Pancreas (tissue), 10 donors: ENCODE measurements around the gene ZNF175. TPM values are rescaled to one million over a fixed set of nuclear protein-coding genes. Genes with fewer than 3 reads are reported as not detected.

Experiments used
- ATAC-seq, 4 donors: fragments of 200-7000 bp; cut with Tn5 transposase; one replicate each; pipeline versions ENCODE4 v1.8.0 to v1.9.1; 2020; ENCODE audit warnings: mild to moderate bottlenecking in 4 of 4, moderate library complexity in 4 of 4
- DNase-seq, 6 donors: peaks; one replicate each; pipeline ENCODE4 v3.0.0-alpha.2; 2020
- FAIRE-seq: peaks from 2 replicates; lab custom pipeline; 2012; peaks lifted over from hg19 to GRCh38; lab: Jason Lieb, UNC
- H3K27ac ChIP-seq, 4 donors: fragments of 200-600 bp; sonication (generic); 1 replicate in 3 of 4; 2 replicates in 1 of 4; pipeline versions ENCODE4 v1.5.0 to v1.8.0; 2020
- H3K27me3 ChIP-seq, 4 donors: fragments of 200-600 bp; one replicate each; pipeline ENCODE4 v1.8.0; 2021
- H3K36me3 ChIP-seq, 3 donors: fragments of 200-600 bp; sonication (generic) in 1 of 3; one replicate each; pipeline versions ENCODE4 v1.5.0 to v1.8.0; 2020 to 2021
- H3K4me1 ChIP-seq, 3 donors: fragments of 200-600 bp; one replicate each; pipeline ENCODE4 v1.8.0; 2021
- H3K4me3 ChIP-seq, 4 donors: fragments of 200-600 bp; sonication (generic) in 2 of 4; one replicate each; pipeline versions ENCODE4 v1.5.0 to v1.8.0; 2020 to 2021
- H3K9me3 ChIP-seq, 4 donors: fragments of 200-600 bp; one replicate each; pipeline ENCODE4 v1.8.0; 2021
- CTCF ChIP-seq, 4 donors: fragments of 200-600 bp; sonication (generic) in 3 of 4; IDR thresholded peaks; one replicate each; pipeline versions ENCODE4 v1.5.0 to v1.8.0; 2021; ENCODE audit warnings: antibody characterized with exemption in 4 of 4
- WGBS, 2 donors: extraction: QIAGEN DNeasy Blood & Tissue Kit; methylation state at CpG; one replicate each; pipeline ENCODE4 v1.1.7; 2013; 5-methylcytosine and 5-hydroxymethylcytosine counted together
- intact Hi-C, 3 donors: fragments of 100-400 bp; cut with DNase I; formaldehyde crosslinking; loops; one replicate each; pipeline versions ENCODE4 v1.11.1 to v1.14.2; 2022
- polyA plus RNA-seq, 2 donors: library from polyadenylated mRNA; stranded (reverse); fragments of 200-250 nt; gene quantifications; one replicate each; pipeline ENCODE4 v1.2.3, GENCODE V29; 2013
- total RNA-seq, 6 donors: library from RNA; stranded (reverse); fragmentation: NEBNext Ultra II Directional in 4 of 6; extraction: Animal tissue kit (Norgen Biotek cat#: 25700) in 4 of 6; gene quantifications; one replicate each; pipeline versions ENCODE4 v1.2.1 to v1.2.4, GENCODE V29; 2021 to 2023
- donor health status: healthy with polysubstance abuse.
- donor health status: DM: no; HTN: no; CAD: no; lungs with moderate emphysema.
- donor health status: DM: no; HTN: no; CAD: no.
- donor health status: control.
- donor health status: control.
- donor health status: Bipolar disorder and iron deficiency.
- donor health status: DM: yes; HTN: yes; CAD: no.
- donor health status: DM: no; HTN: no; CAD: no.
- donor health status: DM: no; HTN: no; CAD: no.
- donor health status: DM: yes; HTN: yes; CAD: no.

ZNF175 gene
- total and polyA plus RNA-seq, 8 donors: 2.0 to 8.0 (median 4.3) TPM

- Histone ChIP-seq H3K9me3 (no peaks in the 10 kb centered on the region), H3K27ac (no peak overlapping the region), H3K36me3 (no peaks in the 10 kb centered on the region), H3K4me3 (no peak overlapping the region), H3K27me3 (peaks cover 0 to 7% (median under 1%) of the 10 kb centered on the region in 4 donors), H3K4me1 (no peaks in the 10 kb centered on the region)
- DNase-seq (no peak), ATAC-seq (no peak), FAIRE-seq (no peak)
- intact Hi-C loops: no loop called here
- TF ChIP-seq CTCF (IDR thresholded peaks at IDR 0.05): no peak
- WGBS, 2 donors: 17 to 19% methylated on average over 1 of the region's 1 CpG
These were observed 18.5 kb upstream of the ZNF175 start for GRCh38 chr19:51552608-51552995.

GRCh38 chr19:51552996-51553725, 17.9 kb upstream of the ZNF175 start:
- no peak overlapping the region for H3K4me3 ChIP-seq
- peaks cover 0 to 7% (median 3%) of the 10 kb centered on the region in 4 donors for H3K27me3 ChIP-seq
- no peaks in the 10 kb centered on the region for H3K9me3 ChIP-seq
- H3K36me3 ChIP-seq: no peaks in the 10 kb centered on the region
- FAIRE-seq (no peak), DNase-seq (peak; percentile 34 to 81 (median 60)), ATAC-seq (peak in 3 of 4 donors; percentile 50 to 93 (median 74))
- H3K4me1 ChIP-seq: no peaks in the 10 kb centered on the region
- no peak for TF ChIP-seq CTCF (IDR thresholded peaks at IDR 0.05)
- 6 to 8% methylated on average over 20 of the region's 20 CpGs for WGBS, 2 donors
- no peak overlapping the region for H3K27ac ChIP-seq
- intact Hi-C loops: no loop called here

- no peaks in the 10 kb centered on the region for H3K9me3 ChIP-seq
- H3K27me3 ChIP-seq: peaks cover 0 to 13% (median 3%) of the 10 kb centered on the region in 4 donors
- ATAC-seq (no peak), FAIRE-seq (no peak), DNase-seq (no peak)
- TF ChIP-seq CTCF (IDR thresholded peaks at IDR 0.05): no peak
- H3K36me3 ChIP-seq: no peaks in the 10 kb centered on the region
- H3K4me1 ChIP-seq: no peaks in the 10 kb centered on the region
- 29 to 52% methylated on average over 1 of the region's 1 CpG for WGBS, 2 donors
- H3K4me3 ChIP-seq: no peak overlapping the region
- intact Hi-C loops: no loop called here
- no peak overlapping the region for H3K27ac ChIP-seq
These were observed 11.8 kb upstream of the ZNF175 start for GRCh38 chr19:51559240-51559639.

GRCh38 chr19:51560339-51560738, 10.7 kb upstream of the ZNF175 start:
- H3K4me3 ChIP-seq: no peak overlapping the region
- TF ChIP-seq CTCF (IDR thresholded peaks at IDR 0.05): no peak
- FAIRE-seq (no peak), ATAC-seq (no peak), DNase-seq (no peak)
- no peaks in the 10 kb centered on the region for H3K4me1 ChIP-seq
- no peaks in the 10 kb centered on the region for H3K36me3 ChIP-seq
- intact Hi-C loops: no loop called here
- H3K9me3 ChIP-seq: no peaks in the 10 kb centered on the region
- no peak overlapping the region for H3K27ac ChIP-seq
- H3K27me3 ChIP-seq: peaks cover 0 to 13% (median 3%) of the 10 kb centered on the region in 4 donors
- 8 to 15% methylated on average over 4 of the region's 4 CpGs for whole genome bisulfite sequencing, 2 donors

GRCh38 chr19:51564791-51565190, 6.3 kb upstream of the ZNF175 start:
- TF ChIP-seq CTCF (IDR thresholded peaks at IDR 0.05): no peak
- Histone ChIP-seq H3K27ac (no peak overlapping the region), H3K9me3 (no peaks in the 10 kb centered on the region), H3K4me1 (no peaks in the 10 kb centered on the region), H3K36me3 (no peaks in the 10 kb centered on the region), H3K4me3 (no peak overlapping the region), H3K27me3 (peaks cover 0 to 6% (median 2%) of the 10 kb centered on the region in 4 donors)
- ATAC-seq: no peak
- 33% methylated on average over 6 of the region's 6 CpGs for WGBS, 2 donors
- DNase-seq: no peak
- intact Hi-C loops: no loop called here
- no peak for FAIRE-seq
